Mesothelial cell of epicardium (in vitro differentiated cells): ENCODE data around the gene MARS1. TPM values are rescaled to one million over a fixed set of nuclear protein-coding genes. Genes with fewer than 3 reads are reported as not detected.
"Not testable (repeated sequence)": the region's sequence is repeated elsewhere in the genome, so short reads cannot be mapped to it uniquely, and the experiment has no call there.

ENCODE experiments used
- DNase-seq, 2 experiments: peaks; one replicate each; pipeline ENCODE4 v3.0.0; 2021; ENCODE audit warnings: low spot score in 2 of 2; ENCODE audit not compliant: unreplicated experiment in 2 of 2
- H3K27ac Mint-ChIP-seq: 2 replicates; pipeline ENCODE4 v1.8.0; 2021; ENCODE audit warnings: mixed read lengths
- H3K27me3 Mint-ChIP-seq: 2 replicates; pipeline ENCODE4 v1.8.0; 2021; ENCODE audit warnings: low read depth, mixed read lengths
- H3K36me3 Mint-ChIP-seq: 2 replicates; pipeline ENCODE4 v1.8.0; 2021; ENCODE audit warnings: mixed read lengths
- H3K4me1 Mint-ChIP-seq: 2 replicates; pipeline ENCODE4 v1.8.0; 2021; ENCODE audit warnings: mixed read lengths
- H3K4me3 Mint-ChIP-seq: 2 replicates; pipeline ENCODE4 v1.8.0; 2021; ENCODE audit warnings: mild to moderate bottlenecking, moderate library complexity, mixed read lengths
- H3K9me3 Mint-ChIP-seq: 2 replicates; pipeline ENCODE4 v1.8.0; 2021; ENCODE audit warnings: mixed read lengths
- CTCF ChIP-seq: fragments of 200-600 bp; sonication (generic); IDR thresholded peaks from one replicate; pipeline ENCODE4 v1.5.0; 2021; ENCODE audit warnings: antibody characterized with exemption; ENCODE audit not compliant: unreplicated experiment
- total RNA-seq: library from RNA; stranded (reverse); gene quantifications from 3 replicates; pipeline ENCODE4 v1.2.1, GENCODE V29; 2021

MARS1 gene
- total RNA-seq, 1 donor from 2014 or later: 177 TPM

GRCh38 chr12:57496822-57497221, 9.0 kb downstream of the MARS1 start:
- no peaks in the 10 kb centered on the region for H3K27me3 Mint-ChIP-seq
- no peak overlapping the region for H3K27ac Mint-ChIP-seq
- TF ChIP-seq CTCF: no peak
- H3K36me3 Mint-ChIP-seq: peaks cover 48% of the 10 kb centered on the region
- H3K4me1 Mint-ChIP-seq: no peaks in the 10 kb centered on the region
- no peak for DNase-seq
- H3K4me3 Mint-ChIP-seq: no peak overlapping the region
- peaks cover 4% of the 10 kb centered on the region for H3K9me3 Mint-ChIP-seq

GRCh38 chr12:57497223-57498131, 9.6 kb downstream of the MARS1 start:
- H3K4me1 Mint-ChIP-seq: no peaks in the 10 kb centered on the region
- no peak for DNase-seq
- peaks cover 53% of the 10 kb centered on the region for H3K36me3 Mint-ChIP-seq
- peaks cover 4% of the 10 kb centered on the region for H3K9me3 Mint-ChIP-seq
- TF ChIP-seq CTCF: no peak
- no peaks in the 10 kb centered on the region for H3K27me3 Mint-ChIP-seq
- no peak overlapping the region for H3K4me3 Mint-ChIP-seq
- no peak overlapping the region for H3K27ac Mint-ChIP-seq

- Mint-ChIP-seq H3K36me3 (peaks cover 51% of the 10 kb centered on the region), H3K27ac (no peak overlapping the region), H3K27me3 (no peaks in the 10 kb centered on the region), H3K4me1 (no peaks in the 10 kb centered on the region), H3K4me3 (no peak overlapping the region), H3K9me3 (peaks cover 4% of the 10 kb centered on the region)
- TF ChIP-seq CTCF: no peak
- no peak for DNase-seq
These were observed 10.2 kb downstream of the MARS1 start for GRCh38 chr12:57498132-57498502.

GRCh38 chr12:57498571-57498970, 10.7 kb downstream of the MARS1 start:
- DNase-seq: no peak
- no peak for TF ChIP-seq CTCF
- Mint-ChIP-seq H3K27me3 (no peaks in the 10 kb centered on the region), H3K36me3 (peaks cover 52% of the 10 kb centered on the region), H3K4me3 (no peak overlapping the region), H3K4me1 (no peaks in the 10 kb centered on the region), H3K9me3 (peaks cover 4% of the 10 kb centered on the region), H3K27ac (no peak overlapping the region)

- peaks cover 4% of the 10 kb centered on the region for H3K9me3 Mint-ChIP-seq
- no peaks in the 10 kb centered on the region for H3K27me3 Mint-ChIP-seq
- DNase-seq: no peak
- no peak overlapping the region for H3K27ac Mint-ChIP-seq
- H3K4me3 Mint-ChIP-seq: no peak overlapping the region
- H3K4me1 Mint-ChIP-seq: no peaks in the 10 kb centered on the region
- peaks cover 57% of the 10 kb centered on the region for H3K36me3 Mint-ChIP-seq
- no peak for TF ChIP-seq CTCF
These were observed 12.3 kb downstream of the MARS1 start for GRCh38 chr12:57500213-57500612.

GRCh38 chr12:57502311-57502969, 14.6 kb downstream of the MARS1 start:
- DNase-seq, H3K27me3 Mint-ChIP-seq, H3K9me3 Mint-ChIP-seq, H3K27ac Mint-ChIP-seq, H3K4me1 Mint-ChIP-seq, H3K4me3 Mint-ChIP-seq: not testable (repeated sequence)
- H3K36me3 Mint-ChIP-seq: peaks cover 60% of the 10 kb centered on the region

- H3K4me1 Mint-ChIP-seq, H3K27me3 Mint-ChIP-seq, H3K27ac Mint-ChIP-seq, H3K9me3 Mint-ChIP-seq, H3K4me3 Mint-ChIP-seq, DNase-seq: not testable (repeated sequence)
- H3K36me3 Mint-ChIP-seq: peaks cover 44% of the 10 kb centered on the region
These were observed 18.7 kb downstream of the MARS1 start for GRCh38 chr12:57506541-57506940.

GRCh38 chr12:57507796-57508195, 19.9 kb downstream of the MARS1 start:
- H3K4me1 Mint-ChIP-seq, H3K4me3 Mint-ChIP-seq, H3K9me3 Mint-ChIP-seq, H3K27ac Mint-ChIP-seq, H3K27me3 Mint-ChIP-seq, DNase-seq: not testable (repeated sequence)
- H3K36me3 Mint-ChIP-seq: peaks cover 46% of the 10 kb centered on the region
